AG09309 (cell line): Measurements from ENCODE around the gene XXYLT1.

Source experiments
- DNase-seq: peaks from one replicate; pipeline ENCODE4 v3.0.0-alpha.2; 2010; ENCODE audit warnings: low read depth
- H3K4me3 ChIP-seq: 2 replicates; pipeline ENCODE4 v1.5.1; 2011; ENCODE audit warnings: mild to moderate bottlenecking, low read depth, low read length, moderate library complexity; ENCODE audit not compliant: control insufficient read depth
- CTCF ChIP-seq: IDR thresholded peaks from 2 replicates; pipeline ENCODE4 v1.5.1; 2011; ENCODE audit warnings: mild to moderate bottlenecking, low read depth, low read length, inconsistent platforms; ENCODE audit not compliant: insufficient read depth, control insufficient read depth; ENCODE audit errors: missing control alignments

The XXYLT1 gene

GRCh38 chr3:195023576-195023975 is 247.4 kb downstream of the XXYLT1 start:
- TF ChIP-seq CTCF, result no peak
- DNase-seq, result no peak
- no peak overlapping the region for H3K4me3 ChIP-seq

DNA sequence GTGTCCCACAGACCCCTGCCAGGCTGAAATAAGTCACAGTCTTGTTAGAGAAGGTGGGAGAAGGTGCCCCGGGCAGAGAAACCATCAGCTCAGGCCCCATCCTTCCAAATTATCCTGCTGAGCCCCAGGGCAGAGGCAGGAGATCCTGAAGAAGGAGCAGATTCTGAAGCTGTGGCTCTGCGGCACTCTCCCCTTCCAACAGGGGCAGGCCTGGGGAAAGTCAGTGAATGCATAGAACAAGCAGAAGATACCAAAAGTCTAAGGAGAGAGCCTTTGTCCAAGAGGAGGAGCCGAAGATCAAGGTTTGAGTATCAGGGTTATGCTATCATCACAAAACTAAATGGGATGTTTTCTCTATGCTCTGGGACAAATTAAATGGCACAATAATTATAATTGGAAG is 249.3 kb downstream of the XXYLT1 start:
- DNase-seq, result no peak
- no peak for TF ChIP-seq CTCF
- no peak overlapping the region for H3K4me3 ChIP-seq

DNA sequence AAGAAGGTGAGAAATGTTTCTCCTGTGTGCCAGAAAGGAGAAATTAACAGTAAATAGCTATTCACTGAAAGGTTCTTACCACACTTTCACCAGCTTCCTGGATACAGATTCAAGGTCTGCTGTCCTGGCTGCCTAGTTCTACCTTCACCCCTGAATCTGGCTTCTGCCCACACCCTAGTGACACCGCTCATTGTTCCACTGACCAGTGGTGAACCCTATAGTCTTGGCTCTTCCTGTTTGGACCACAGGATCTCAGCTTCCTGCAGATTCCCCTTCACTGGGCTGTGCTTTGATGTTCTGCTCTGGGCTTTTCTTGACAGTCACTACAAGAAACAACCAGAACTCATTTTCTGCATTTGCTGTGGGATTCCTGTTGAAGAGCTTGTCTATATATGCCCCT is 250.0 kb downstream of the XXYLT1 start:
- H3K4me3 ChIP-seq, result no peak overlapping the region
- no peak for DNase-seq
- no peak for TF ChIP-seq CTCF

DNA sequence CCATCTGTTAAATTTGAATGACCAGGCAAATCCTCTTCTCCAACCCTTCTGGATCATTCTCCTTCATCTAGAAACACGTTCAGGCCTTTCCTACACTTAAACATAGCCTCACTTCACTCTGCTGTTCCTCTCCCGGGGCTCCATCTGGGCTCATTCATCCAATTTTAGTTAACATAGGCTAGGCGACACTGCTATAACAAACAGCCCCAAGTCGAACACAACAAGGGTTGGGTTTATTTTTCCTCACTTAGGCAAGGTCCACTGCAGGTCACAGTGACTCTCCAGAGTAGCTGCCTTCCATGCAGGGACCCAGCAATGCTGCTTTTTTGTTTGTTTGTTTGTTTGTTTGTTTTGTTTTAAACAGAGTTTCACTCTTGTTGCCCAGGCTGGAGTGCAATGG is 250.8 kb downstream of the XXYLT1 start:
- TF ChIP-seq CTCF, result no peak
- H3K4me3 ChIP-seq, result no peak overlapping the region
- no peak for DNase-seq

DNA sequence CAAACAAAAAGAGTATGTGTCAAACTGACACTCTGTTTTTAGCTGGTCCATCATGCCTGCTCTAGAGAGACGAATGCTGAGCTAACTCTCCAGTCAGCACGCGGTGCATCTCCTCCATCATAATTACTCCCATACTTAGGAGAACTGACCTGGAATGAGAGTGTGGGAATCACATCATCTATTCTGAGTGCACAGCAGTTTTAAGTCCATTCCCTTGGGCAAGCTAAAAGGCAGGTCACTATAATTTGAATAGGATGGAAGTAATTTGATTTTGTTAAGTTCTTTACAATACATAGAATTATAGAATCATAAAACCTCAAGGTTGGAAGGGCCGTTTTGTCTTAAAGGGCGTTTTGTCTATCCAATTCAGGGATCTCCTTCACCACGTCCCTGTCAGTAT is 251.6 kb downstream of the XXYLT1 start:
- H3K4me3 ChIP-seq, result no peak overlapping the region
- no peak for DNase-seq
- TF ChIP-seq CTCF, result no peak
